GM11168 (cell line): ENCODE data around the gene NUDT2.
"Not testable (repeated sequence)": the region's sequence is repeated elsewhere in the genome, so short reads cannot be mapped to it uniquely, and the experiment has no call there.

Experiments used
- in situ Hi-C: fragments of 300-500 bp; cut with MboI; formaldehyde crosslinking; loops from one replicate; pipeline ENCODE4 v1.12.0; 2022; ENCODE audit warnings: low sequenced_read_pairs; ENCODE audit not compliant: unreplicated experiment

NUDT2 gene

GRCh38 chr9:34334337-34334824 is 5.0 kb downstream of the NUDT2 start:
- in situ Hi-C loops, result no loop called here

GRCh38 chr9:34334916-34335315 is 5.5 kb downstream of the NUDT2 start:
- in situ Hi-C loops, result no loop called here

- in situ Hi-C loops, result no loop called here
These were observed 6.0 kb downstream of the NUDT2 start for GRCh38 chr9:34335376-34335775.

- in situ Hi-C loops, result no loop called here
These were observed 8.0 kb downstream of the NUDT2 start for GRCh38 chr9:34337403-34337802.

GRCh38 chr9:34338079-34338478 is 8.7 kb downstream of the NUDT2 start:
- in situ Hi-C loops, result not testable (repeated sequence)

- in situ Hi-C loops, result no loop called here
These were observed 9.5 kb downstream of the NUDT2 start for GRCh38 chr9:34338665-34339385.

GRCh38 chr9:34341659-34342295 is 12.4 kb downstream of the NUDT2 start:
- in situ Hi-C loops, result no loop called here

- in situ Hi-C loops, result no loop called here
These were observed 13.7 kb downstream of the NUDT2 start for GRCh38 chr9:34343090-34343489.

GRCh38 chr9:34343605-34344004 is 14.2 kb downstream of the NUDT2 start:
- in situ Hi-C loops, result no loop called here

- in situ Hi-C loops, result no loop called here
These were observed 17.8 kb downstream of the NUDT2 start for GRCh38 chr9:34346873-34347799.

- in situ Hi-C loops, result no loop called here
These were observed 18.4 kb downstream of the NUDT2 start for GRCh38 chr9:34347800-34348158.

GRCh38 chr9:34349324-34349723 is 20.0 kb downstream of the NUDT2 start:
- in situ Hi-C loops, result no loop called here

GRCh38 chr9:34352122-34352652 is 22.8 kb downstream of the NUDT2 start:
- in situ Hi-C loops, result not testable (repeated sequence)

GRCh38 chr9:34352957-34353356 is 23.6 kb downstream of the NUDT2 start:
- in situ Hi-C loops, result not testable (repeated sequence)

GRCh38 chr9:34362614-34363214 is 33.3 kb downstream of the NUDT2 start:
- in situ Hi-C loops, result no loop called here

GRCh38 chr9:34363619-34364351 is 34.4 kb downstream of the NUDT2 start:
- in situ Hi-C loops, result no loop called here

GRCh38 chr9:34365282-34365681 is 35.9 kb downstream of the NUDT2 start:
- in situ Hi-C loops, result no loop called here

GRCh38 chr9:34366365-34366764 is 37.0 kb downstream of the NUDT2 start:
- in situ Hi-C loops, result no loop called here

GRCh38 chr9:34367751-34368410 is 38.5 kb downstream of the NUDT2 start:
- in situ Hi-C loops, result not testable (repeated sequence)
